Osteocyte (in vitro differentiated cells): ENCODE data around the gene TRIM14. TPM values are rescaled to one million over a fixed set of nuclear protein-coding genes. Genes with fewer than 3 reads are reported as not detected.

ENCODE experiments used
- DNase-seq: peaks from one replicate; pipeline ENCODE4 v3.0.0; 2021; ENCODE audit warnings: mixed read lengths; ENCODE audit not compliant: unreplicated experiment; ENCODE audit errors: extremely low spot score
- H3K27ac Mint-ChIP-seq: one replicate; pipeline ENCODE4 v1.8.0; 2021; ENCODE audit warnings: mild to moderate bottlenecking, mixed read lengths; ENCODE audit not compliant: unreplicated experiment
- H3K27me3 Mint-ChIP-seq: one replicate; pipeline ENCODE4 v1.8.0; 2021; ENCODE audit warnings: mixed read lengths; ENCODE audit not compliant: unreplicated experiment
- H3K36me3 Mint-ChIP-seq: one replicate; pipeline ENCODE4 v1.8.0; 2021; ENCODE audit warnings: mixed read lengths; ENCODE audit not compliant: unreplicated experiment
- H3K4me1 Mint-ChIP-seq: one replicate; pipeline ENCODE4 v1.8.0; 2021; ENCODE audit warnings: mixed read lengths; ENCODE audit not compliant: unreplicated experiment
- H3K4me3 Mint-ChIP-seq: one replicate; pipeline ENCODE4 v1.8.0; 2021; ENCODE audit warnings: mild to moderate bottlenecking, moderate library complexity, mixed read lengths; ENCODE audit not compliant: unreplicated experiment
- H3K9me3 Mint-ChIP-seq: one replicate; pipeline ENCODE4 v1.8.0; 2021; ENCODE audit warnings: mixed read lengths; ENCODE audit not compliant: unreplicated experiment
- total RNA-seq: library from RNA; stranded (reverse); gene quantifications from 2 replicates; pipeline ENCODE4 v1.2.1, GENCODE V29; 2021
- TF ChIP-seq, protein P1 (sequence below): fragments of 200-600 bp; sonication (generic); IDR thresholded peaks from 2 replicates; pipeline ENCODE4 v1.5.0; 2021; ENCODE audit warnings: antibody characterized with exemption, mild to moderate bottlenecking, moderate library complexity

Gene TRIM14
- total RNA-seq, 1 donor from 2014 or later = 0.48 TPM

DNA sequence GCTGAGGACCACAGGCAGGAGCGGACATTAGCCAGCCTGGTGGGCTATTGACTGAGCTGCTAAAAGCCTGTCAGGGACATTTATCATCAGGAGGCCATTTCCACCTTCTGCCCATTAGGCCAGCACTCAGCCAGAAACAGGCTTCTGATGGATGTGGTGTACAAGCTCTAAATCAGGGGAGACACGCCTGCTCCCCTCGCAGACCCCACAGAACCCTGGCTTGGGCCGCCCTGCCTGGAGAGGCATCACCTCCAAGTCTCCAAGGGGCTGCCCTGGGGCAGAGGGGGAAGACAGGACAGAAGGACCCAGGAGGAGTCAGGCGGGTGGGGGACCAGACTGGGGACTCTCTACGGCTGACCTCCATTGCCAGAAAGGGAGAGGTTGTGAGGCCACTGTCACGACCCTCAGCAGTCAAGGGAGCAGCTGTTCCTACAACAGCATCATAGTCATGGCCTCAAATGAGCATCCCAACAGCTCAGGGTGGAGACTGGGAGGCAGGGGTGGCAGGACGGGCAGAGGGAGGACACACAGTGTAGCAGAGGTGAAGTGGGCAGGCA, 24.0 kb upstream of the TRIM14 start:
- no peaks in the 10 kb centered on the region for H3K9me3 Mint-ChIP-seq
- H3K4me3 Mint-ChIP-seq = no peak overlapping the region
- no peak for DNase-seq
- H3K27me3 Mint-ChIP-seq = no peaks in the 10 kb centered on the region
- TF ChIP-seq, protein P1, sequence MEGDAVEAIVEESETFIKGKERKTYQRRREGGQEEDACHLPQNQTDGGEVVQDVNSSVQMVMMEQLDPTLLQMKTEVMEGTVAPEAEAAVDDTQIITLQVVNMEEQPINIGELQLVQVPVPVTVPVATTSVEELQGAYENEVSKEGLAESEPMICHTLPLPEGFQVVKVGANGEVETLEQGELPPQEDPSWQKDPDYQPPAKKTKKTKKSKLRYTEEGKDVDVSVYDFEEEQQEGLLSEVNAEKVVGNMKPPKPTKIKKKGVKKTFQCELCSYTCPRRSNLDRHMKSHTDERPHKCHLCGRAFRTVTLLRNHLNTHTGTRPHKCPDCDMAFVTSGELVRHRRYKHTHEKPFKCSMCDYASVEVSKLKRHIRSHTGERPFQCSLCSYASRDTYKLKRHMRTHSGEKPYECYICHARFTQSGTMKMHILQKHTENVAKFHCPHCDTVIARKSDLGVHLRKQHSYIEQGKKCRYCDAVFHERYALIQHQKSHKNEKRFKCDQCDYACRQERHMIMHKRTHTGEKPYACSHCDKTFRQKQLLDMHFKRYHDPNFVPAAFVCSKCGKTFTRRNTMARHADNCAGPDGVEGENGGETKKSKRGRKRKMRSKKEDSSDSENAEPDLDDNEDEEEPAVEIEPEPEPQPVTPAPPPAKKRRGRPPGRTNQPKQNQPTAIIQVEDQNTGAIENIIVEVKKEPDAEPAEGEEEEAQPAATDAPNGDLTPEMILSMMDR = no peak
- H3K4me1 Mint-ChIP-seq = peaks cover 8% of the 10 kb centered on the region
- H3K36me3 Mint-ChIP-seq = no peaks in the 10 kb centered on the region
- H3K27ac Mint-ChIP-seq = no peak overlapping the region

DNA sequence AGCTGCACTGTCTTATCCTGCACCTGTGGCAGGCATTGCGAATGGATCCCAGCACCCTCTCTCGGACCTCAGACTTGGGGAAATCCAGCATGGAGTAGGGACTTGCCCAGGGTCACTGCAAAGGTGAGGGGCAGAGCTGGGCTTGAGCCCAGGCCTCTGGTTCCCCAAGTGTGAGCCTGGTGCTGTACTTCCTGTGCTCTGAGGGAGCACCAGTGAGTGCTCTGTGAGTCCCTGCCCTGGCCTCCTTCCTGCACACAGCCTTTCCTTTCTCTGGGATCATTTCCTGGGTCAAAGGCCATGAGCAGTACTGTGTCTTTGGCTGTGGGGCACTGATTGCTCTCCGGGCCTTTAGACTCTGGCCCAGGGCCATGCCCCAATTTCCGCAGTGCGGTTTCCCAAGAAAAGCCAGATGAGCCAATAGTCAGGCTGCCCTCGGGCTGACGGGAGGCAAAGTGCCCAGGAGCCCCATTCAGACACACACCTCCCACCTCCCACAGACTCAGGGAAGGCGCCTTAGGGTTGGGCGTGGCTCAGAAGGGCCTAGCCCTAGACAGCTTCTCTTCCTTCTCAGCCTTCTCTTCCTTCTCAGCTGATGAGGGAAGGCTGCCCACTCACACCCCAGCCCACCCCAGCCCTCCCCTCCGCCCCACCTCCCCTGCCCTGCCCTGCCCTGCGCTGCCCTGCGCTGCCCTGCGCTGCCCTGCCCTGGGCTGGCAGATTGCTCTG, 23.3 kb upstream of the TRIM14 start:
- H3K36me3 Mint-ChIP-seq = no peaks in the 10 kb centered on the region
- no peaks in the 10 kb centered on the region for H3K27me3 Mint-ChIP-seq
- TF ChIP-seq, protein P1 = no peak
- no peak for DNase-seq
- H3K4me3 Mint-ChIP-seq = no peak overlapping the region
- H3K27ac Mint-ChIP-seq = no peak overlapping the region
- no peaks in the 10 kb centered on the region for H3K9me3 Mint-ChIP-seq
- H3K4me1 Mint-ChIP-seq = peaks cover 8% of the 10 kb centered on the region

DNA sequence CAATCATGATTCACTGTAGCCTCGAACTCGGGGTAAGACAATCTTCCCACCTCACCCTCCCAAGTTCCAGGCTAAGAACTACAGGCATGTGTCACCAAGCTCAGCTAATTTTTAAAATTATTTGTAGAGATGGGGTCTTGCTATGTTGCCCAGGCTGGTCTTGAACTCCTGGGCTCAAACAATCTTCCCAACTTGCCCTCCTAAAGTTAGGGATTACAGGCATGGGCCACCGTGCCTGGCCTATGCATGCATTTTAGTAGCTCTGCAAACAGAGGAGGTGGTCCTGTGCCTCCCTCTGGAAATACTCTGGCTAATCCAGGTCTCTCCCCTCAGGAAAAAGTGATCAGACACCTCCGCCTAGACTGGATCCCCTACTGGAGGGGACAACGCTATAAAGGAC, 21.5 kb upstream of the TRIM14 start:
- TF ChIP-seq, protein P1 = no peak
- no peaks in the 10 kb centered on the region for H3K36me3 Mint-ChIP-seq
- no peak overlapping the region for H3K4me3 Mint-ChIP-seq
- DNase-seq = no peak
- no peaks in the 10 kb centered on the region for H3K27me3 Mint-ChIP-seq
- H3K4me1 Mint-ChIP-seq = no peaks in the 10 kb centered on the region
- no peak overlapping the region for H3K27ac Mint-ChIP-seq
- no peaks in the 10 kb centered on the region for H3K9me3 Mint-ChIP-seq

DNA sequence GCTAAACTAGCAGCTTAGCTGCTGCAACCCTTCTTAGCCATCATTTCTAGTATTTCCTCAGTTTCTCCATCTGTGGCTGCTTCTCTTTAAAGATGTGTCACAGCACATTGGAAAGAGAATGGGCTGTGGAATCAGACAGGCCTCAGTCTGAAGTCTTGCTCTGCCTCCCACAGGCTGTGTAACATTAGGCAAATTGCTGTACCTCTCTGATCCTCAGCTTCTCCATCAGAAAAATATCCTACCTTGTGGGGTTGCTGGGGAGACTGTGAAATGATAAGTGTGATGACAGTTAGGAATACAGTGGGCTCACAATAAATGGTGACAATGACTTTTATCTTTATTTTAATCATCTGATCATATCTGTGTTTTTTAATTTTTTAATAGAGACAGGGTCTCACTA, 17.5 kb upstream of the TRIM14 start:
- no peaks in the 10 kb centered on the region for H3K9me3 Mint-ChIP-seq
- TF ChIP-seq, protein P1 = no peak
- no peak for DNase-seq
- H3K27me3 Mint-ChIP-seq = no peaks in the 10 kb centered on the region
- no peak overlapping the region for H3K4me3 Mint-ChIP-seq
- no peaks in the 10 kb centered on the region for H3K36me3 Mint-ChIP-seq
- no peaks in the 10 kb centered on the region for H3K4me1 Mint-ChIP-seq
- no peak overlapping the region for H3K27ac Mint-ChIP-seq

DNA sequence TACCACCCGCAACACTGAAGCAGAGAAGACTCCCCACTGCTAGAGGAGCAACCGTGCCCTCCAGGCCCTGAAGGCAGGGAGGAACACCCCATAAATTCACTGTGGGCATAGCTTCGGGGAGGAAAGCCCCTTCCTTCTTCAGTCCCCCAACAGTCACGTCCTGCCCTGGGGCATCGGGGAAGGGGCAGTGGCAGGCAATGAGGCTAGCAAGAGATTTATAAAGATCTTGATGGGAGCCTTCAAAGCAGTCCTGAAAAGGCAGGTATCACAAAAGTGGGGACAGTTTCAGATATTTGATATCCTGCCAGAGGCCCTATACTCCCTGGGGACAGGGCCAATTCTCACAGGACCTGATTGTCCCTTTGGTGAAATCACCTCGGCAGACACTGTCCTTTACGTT, 16.9 kb upstream of the TRIM14 start:
- Mint-ChIP-seq H3K9me3 (no peaks in the 10 kb centered on the region), H3K36me3 (no peaks in the 10 kb centered on the region), H3K27ac (no peak overlapping the region), H3K27me3 (no peaks in the 10 kb centered on the region), H3K4me1 (no peaks in the 10 kb centered on the region), H3K4me3 (no peak overlapping the region)
- DNase-seq = no peak
- TF ChIP-seq, protein P1 = no peak
